Duodenal mucosa (tissue), 2 donors: ENCODE data around the gene TRIM9.
A peak's percentile ranks its signal among the peaks of the same experiment; 100 is the strongest.
"Not testable (repeated sequence)": the region's sequence is repeated elsewhere in the genome, so short reads cannot be mapped to it uniquely, and the experiment has no call there.

Experiments
- H3K27ac ChIP-seq: one replicate; pipeline ENCODE4 v1.7.0; 2013; ENCODE audit warnings: low read depth, low read length
- H3K27me3 ChIP-seq, 2 donors: one replicate each; pipeline ENCODE4 v1.7.0; 2013; ENCODE audit warnings: low read length in 2 of 2, control low read depth in 1 of 2; ENCODE audit not compliant: insufficient read depth in 2 of 2, control insufficient read depth in 1 of 2
- H3K36me3 ChIP-seq, 2 donors: one replicate each; pipeline ENCODE4 v1.7.0; 2013; ENCODE audit warnings: low read length in 2 of 2, control low read depth in 1 of 2; ENCODE audit not compliant: insufficient read depth in 2 of 2, control insufficient read depth in 1 of 2
- H3K4me1 ChIP-seq, 2 donors: one replicate each; pipeline ENCODE4 v1.7.0; 2013; ENCODE audit warnings: low read length in 2 of 2, control low read depth in 1 of 2; ENCODE audit not compliant: insufficient read depth in 2 of 2, control insufficient read depth in 1 of 2
- H3K4me3 ChIP-seq, 2 donors: one replicate each; pipeline ENCODE4 v1.7.0; 2013; ENCODE audit warnings: low read length in 2 of 2, low read depth in 1 of 2
- H3K9ac ChIP-seq, 2 donors: one replicate each; pipeline ENCODE4 v1.7.0; 2013; ENCODE audit warnings: low read length in 2 of 2, low read depth in 1 of 2
- H3K9me3 ChIP-seq, 2 donors: one replicate each; pipeline ENCODE4 v1.7.0; 2013; ENCODE audit warnings: low read length in 2 of 2, control low read depth in 1 of 2; ENCODE audit not compliant: control insufficient read depth in 1 of 2

TRIM9 gene

GRCh38 chr14:50943261-50943942 lies 151.5 kb downstream of the TRIM9 start:
- Histone ChIP-seq H3K4me1 (peaks cover 0 to 18% of the 10 kb centered on the region in 2 donors), H3K9me3 (no peaks in the 10 kb centered on the region), H3K36me3 (no peaks in the 10 kb centered on the region), H3K27ac (no peak overlapping the region), H3K27me3 (peaks cover 8 to 15% of the 10 kb centered on the region in 2 donors), H3K9ac (peak overlapping the region; percentile 52 to 54), H3K4me3 (peak overlapping the region; percentile 79 to 86)

- not testable (repeated sequence) for H3K36me3 ChIP-seq, H3K27ac ChIP-seq, H3K9me3 ChIP-seq, H3K9ac ChIP-seq, H3K4me3 ChIP-seq
- H3K27me3 ChIP-seq: peaks cover 8 to 15% of the 10 kb centered on the region in 2 donors
- H3K4me1 ChIP-seq: peaks cover 0 to 18% of the 10 kb centered on the region in 2 donors
These were observed 153.3 kb downstream of the TRIM9 start for GRCh38 chr14:50941638-50942037.

GRCh38 chr14:50941151-50941550 lies 153.8 kb downstream of the TRIM9 start:
- Histone ChIP-seq H3K27me3 (peaks cover 8 to 15% of the 10 kb centered on the region in 2 donors), H3K9ac (no peak overlapping the region), H3K36me3 (no peaks in the 10 kb centered on the region), H3K9me3 (no peaks in the 10 kb centered on the region), H3K27ac (no peak overlapping the region), H3K4me1 (peaks cover 0 to 18% of the 10 kb centered on the region in 2 donors), H3K4me3 (no peak overlapping the region)

- no peak overlapping the region for H3K4me3 ChIP-seq
- no peaks in the 10 kb centered on the region for H3K9me3 ChIP-seq
- no peak overlapping the region for H3K9ac ChIP-seq
- H3K4me1 ChIP-seq: no peaks in the 10 kb centered on the region
- peaks cover 0 to 2% of the 10 kb centered on the region in 2 donors for H3K27me3 ChIP-seq
- no peaks in the 10 kb centered on the region for H3K36me3 ChIP-seq
- H3K27ac ChIP-seq: no peak overlapping the region
These were observed 157.1 kb downstream of the TRIM9 start for GRCh38 chr14:50937800-50938199.

GRCh38 chr14:50937325-50937724 lies 157.6 kb downstream of the TRIM9 start:
- Histone ChIP-seq H3K9me3 (no peaks in the 10 kb centered on the region), H3K27me3 (peaks cover 0 to 2% of the 10 kb centered on the region in 2 donors), H3K27ac (no peak overlapping the region), H3K4me1 (peaks cover 0 to 4% of the 10 kb centered on the region in 2 donors), H3K36me3 (no peaks in the 10 kb centered on the region), H3K9ac (no peak overlapping the region), H3K4me3 (no peak overlapping the region)

GRCh38 chr14:50936882-50937281 lies 158.0 kb downstream of the TRIM9 start:
- Histone ChIP-seq H3K9ac (no peak overlapping the region), H3K4me3 (no peak overlapping the region), H3K9me3 (no peaks in the 10 kb centered on the region), H3K36me3 (no peaks in the 10 kb centered on the region), H3K27me3 (peaks cover 0 to 2% of the 10 kb centered on the region in 2 donors), H3K4me1 (peaks cover 0 to 8% of the 10 kb centered on the region in 2 donors), H3K27ac (no peak overlapping the region)

- H3K36me3 ChIP-seq: no peaks in the 10 kb centered on the region
These were observed 158.9 kb downstream of the TRIM9 start for GRCh38 chr14:50936016-50936340.

GRCh38 chr14:50935126-50936015 lies 159.5 kb downstream of the TRIM9 start:
- H3K4me3 ChIP-seq: no peak overlapping the region
- H3K9me3 ChIP-seq: no peaks in the 10 kb centered on the region
- no peaks in the 10 kb centered on the region for H3K36me3 ChIP-seq

More at GRCh38 chr14:50936016-50936340, 158.9 kb downstream of the TRIM9 start:
- peaks cover 0 to 8% of the 10 kb centered on the region in 2 donors for H3K4me1 ChIP-seq
- H3K4me3 ChIP-seq: no peak overlapping the region
- H3K27ac ChIP-seq: no peak overlapping the region
- no peak overlapping the region for H3K9ac ChIP-seq
- no peaks in the 10 kb centered on the region for H3K27me3 ChIP-seq
- no peaks in the 10 kb centered on the region for H3K9me3 ChIP-seq

GRCh38 chr14:50932592-50933495 lies 162.1 kb downstream of the TRIM9 start:
- H3K9me3 ChIP-seq: no peaks in the 10 kb centered on the region
- H3K36me3 ChIP-seq: no peaks in the 10 kb centered on the region
- peaks cover 0 to 8% of the 10 kb centered on the region in 2 donors for H3K4me1 ChIP-seq
- no peak overlapping the region for H3K4me3 ChIP-seq
- H3K27me3 ChIP-seq: no peaks in the 10 kb centered on the region
- H3K9ac ChIP-seq: no peak overlapping the region
- no peak overlapping the region for H3K27ac ChIP-seq

More at GRCh38 chr14:50935126-50936015, 159.5 kb downstream of the TRIM9 start:
- Histone ChIP-seq H3K4me1 (peaks cover 0 to 8% of the 10 kb centered on the region in 2 donors), H3K9ac (no peak overlapping the region), H3K27ac (no peak overlapping the region), H3K27me3 (no peaks in the 10 kb centered on the region)
